ENCODE data around the gene PSMG4. TPM values are rescaled to one million over a fixed set of nuclear protein-coding genes. Genes with fewer than 3 reads are reported as not detected.
A peak's percentile ranks its signal among the peaks of the same experiment; 100 is the strongest.

The PSMG4 gene
- total and polyA plus RNA-seq, 8 donors: 10.6 to 40.5 (median 17.4) TPM

DNA sequence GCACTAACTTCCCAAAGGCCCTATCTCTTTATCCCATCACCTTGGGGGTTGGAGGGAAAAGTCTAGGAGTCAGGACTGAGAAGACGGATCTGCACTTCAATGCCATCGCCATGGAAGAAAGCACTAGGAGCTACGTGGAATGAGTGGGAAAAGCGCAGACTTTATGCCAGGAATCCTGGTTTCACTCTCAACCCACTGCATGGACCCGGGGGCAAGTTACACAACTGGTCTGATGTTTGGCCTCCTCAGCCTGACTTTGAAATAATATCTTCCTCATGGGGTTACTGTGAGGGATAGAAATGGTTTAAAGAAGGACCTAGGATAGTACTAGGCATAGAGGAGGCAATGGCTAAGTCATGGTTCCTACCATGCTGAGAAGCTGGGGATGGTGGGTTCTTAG, 13.5 kb upstream of the PSMG4 start:
- TF ChIP-seq CTCF (IDR thresholded peaks at IDR 0.05): no peak
- H3K4me1 ChIP-seq: no peaks in the 10 kb centered on the region
- FAIRE-seq (no peak), DNase-seq (no peak), ATAC-seq (no peak)
- intact Hi-C loops (cut with DNase I): loop anchor here in 1 of 3 donors (5.0 kb wide), 1 partner anchor 123 kb away; no protein-coding TSS in a partner anchor
- H3K27ac ChIP-seq: no peak overlapping the region
- H3K9me3 ChIP-seq: no peaks in the 10 kb centered on the region
- no peak overlapping the region for H3K4me3 ChIP-seq
- 94 to 96% methylated on average over 5 of the region's 5 CpGs for WGBS, 2 donors
- H3K27me3 ChIP-seq: no peaks in the 10 kb centered on the region
- no peaks in the 10 kb centered on the region for H3K36me3 ChIP-seq

DNA sequence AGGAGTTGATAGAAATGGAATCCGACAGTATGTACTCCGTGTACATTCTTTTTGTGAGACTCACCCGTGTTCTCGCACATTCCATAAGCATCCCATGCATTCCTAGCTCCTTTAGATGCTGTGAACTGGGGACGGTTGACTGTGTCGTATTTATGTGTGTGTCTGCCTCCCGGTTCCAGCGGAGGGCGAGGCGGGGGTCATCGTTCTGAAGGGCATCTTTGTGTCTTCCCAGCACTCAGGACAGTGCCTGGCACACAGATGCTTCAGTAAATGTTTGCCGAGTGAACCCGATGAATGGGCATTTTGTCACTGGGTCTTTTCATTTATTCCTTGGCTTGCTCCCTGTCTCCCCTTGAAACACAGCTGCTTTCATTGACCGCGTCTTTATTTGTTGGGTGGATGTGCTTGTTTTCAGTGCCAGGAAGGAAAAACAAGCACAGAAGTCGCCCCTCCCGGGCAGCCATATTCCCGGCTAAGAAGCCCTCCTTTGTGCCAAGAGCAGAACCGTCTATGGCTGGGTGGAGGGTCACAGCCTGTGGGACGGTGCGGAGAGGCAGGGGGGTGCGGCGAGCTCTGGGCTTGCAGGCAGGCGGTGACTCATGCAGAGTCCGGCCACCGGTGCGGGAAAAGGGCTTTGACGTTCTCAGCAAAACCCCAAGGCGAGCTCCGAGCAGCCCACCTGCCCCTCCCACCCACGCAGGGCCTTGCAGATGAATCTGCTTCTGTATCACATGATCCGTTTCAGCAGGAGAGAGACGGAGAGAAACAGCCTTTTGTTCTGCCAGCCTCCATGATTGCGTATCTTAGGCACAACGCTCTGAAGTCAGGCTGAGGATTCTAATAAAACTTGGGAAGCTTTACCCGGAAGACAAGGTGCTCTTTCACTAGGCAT, 11.2 kb upstream of the PSMG4 start:
- no peak for TF ChIP-seq CTCF (IDR thresholded peaks at IDR 0.05)
- FAIRE-seq: no peak
- Histone ChIP-seq H3K4me1 (no peaks in the 10 kb centered on the region), H3K36me3 (no peaks in the 10 kb centered on the region), H3K9me3 (no peaks in the 10 kb centered on the region), H3K27ac (no peak overlapping the region), H3K27me3 (no peaks in the 10 kb centered on the region), H3K4me3 (peak overlapping the region in 2 of 4 donors; percentile 20 to 26)
- ATAC-seq: peak in 3 of 4 donors; percentile 31 to 72 (median 61)
- intact Hi-C loops (cut with DNase I): loop anchor here in 1 of 3 donors (5.0 kb wide), 1 partner anchor 125 kb away; no protein-coding TSS in a partner anchor
- DNase-seq: peak in 3 of 6 donors; percentile 38 to 65 (median 54)
- WGBS, 2 donors: 57 to 59% methylated on average over 36 of the region's 36 CpGs

DNA sequence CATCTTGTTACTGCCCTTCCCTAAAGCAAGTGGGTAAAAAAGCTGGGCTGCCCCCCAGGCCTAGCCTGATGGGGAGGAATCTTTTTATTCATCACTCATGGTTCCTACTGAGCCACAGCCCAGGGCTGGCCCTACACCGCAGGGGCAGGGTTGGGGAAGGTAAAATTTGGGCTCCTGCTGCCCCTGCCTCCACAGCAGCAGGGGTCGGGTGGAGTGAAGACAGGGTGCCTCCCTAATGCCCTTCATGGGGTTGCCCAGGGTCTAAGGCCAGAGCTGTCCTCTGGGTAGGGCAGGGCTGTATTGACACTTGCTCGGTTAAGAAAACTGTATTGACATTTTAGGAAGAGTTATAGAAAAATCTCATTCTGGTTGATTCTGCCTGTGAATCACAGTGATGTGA, 8.9 kb upstream of the PSMG4 start:
- FAIRE-seq (no peak), DNase-seq (no peak), ATAC-seq (no peak)
- H3K27me3 ChIP-seq: no peaks in the 10 kb centered on the region
- H3K27ac ChIP-seq: no peak overlapping the region
- TF ChIP-seq CTCF (IDR thresholded peaks at IDR 0.05): no peak
- no peak overlapping the region for H3K4me3 ChIP-seq
- 93 to 97% methylated on average over 3 of the region's 3 CpGs for WGBS, 2 donors
- intact Hi-C loops (cut with DNase I): loop anchor here in 2 of 3 donors (5.0 kb wide), 1 partner anchor 128 kb away; no protein-coding TSS in a partner anchor
- no peaks in the 10 kb centered on the region for H3K4me1 ChIP-seq
- H3K36me3 ChIP-seq: no peaks in the 10 kb centered on the region
- H3K9me3 ChIP-seq: no peaks in the 10 kb centered on the region

DNA sequence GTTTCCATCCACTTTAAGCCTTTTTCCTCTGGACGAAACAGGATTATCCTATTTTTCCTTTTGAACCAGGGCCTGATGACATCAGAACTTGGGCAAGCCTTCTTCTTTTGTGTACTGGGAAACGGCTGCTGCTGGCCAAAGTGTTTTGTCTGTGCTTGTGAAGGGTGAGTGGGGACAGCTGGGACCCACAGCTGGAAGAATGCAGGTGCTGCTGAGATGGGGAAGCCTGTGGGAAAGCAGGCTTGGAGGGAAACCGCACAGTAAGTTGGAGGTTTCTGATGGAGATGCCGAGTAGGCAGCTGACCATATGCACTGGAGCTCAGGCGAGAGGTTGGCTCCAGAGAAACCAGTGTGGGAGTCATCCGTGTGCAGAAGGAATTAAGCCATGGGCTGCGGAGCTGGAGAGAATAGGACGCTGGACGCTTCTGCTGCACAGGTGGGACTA, 8.5 kb upstream of the PSMG4 start:
- no peak for DNase-seq
- intact Hi-C loops (cut with DNase I): loop anchor here in 1 of 3 donors (5.0 kb wide), 1 partner anchor 128 kb away; no protein-coding TSS in a partner anchor
- H3K27me3 ChIP-seq: no peaks in the 10 kb centered on the region
- no peaks in the 10 kb centered on the region for H3K36me3 ChIP-seq
- TF ChIP-seq CTCF (IDR thresholded peaks at IDR 0.05): no peak
- FAIRE-seq: no peak
- no peaks in the 10 kb centered on the region for H3K4me1 ChIP-seq
- 90 to 92% methylated on average over 9 of the region's 9 CpGs for WGBS, 2 donors
- no peak overlapping the region for H3K4me3 ChIP-seq
- H3K9me3 ChIP-seq: no peaks in the 10 kb centered on the region
- H3K27ac ChIP-seq: no peak overlapping the region
- ATAC-seq: no peak

Measured in pancreas (tissue), 10 donors.